ENCODE data around the gene DNAJC21.

GRCh38 chr5:34998058-34998789 is 68.9 kb downstream of the DNAJC21 start:
- no peak for TF ChIP-seq CTCF (IDR thresholded peaks at IDR 0.05)
- TF ChIP-seq POLR2A (IDR thresholded peaks at IDR 0.05): no peak

Data from esophagus squamous epithelium (tissue), 4 donors.